ENCODE measurements around the gene TRAF4. TPM values are rescaled to one million over a fixed set of nuclear protein-coding genes. Genes with fewer than 3 reads are reported as not detected.
A peak's percentile ranks its signal among the peaks of the same experiment; 100 is the strongest.

Gene TRAF4
- total RNA-seq, 1 experiment from 2014 or later, result 40.7 TPM

DNA sequence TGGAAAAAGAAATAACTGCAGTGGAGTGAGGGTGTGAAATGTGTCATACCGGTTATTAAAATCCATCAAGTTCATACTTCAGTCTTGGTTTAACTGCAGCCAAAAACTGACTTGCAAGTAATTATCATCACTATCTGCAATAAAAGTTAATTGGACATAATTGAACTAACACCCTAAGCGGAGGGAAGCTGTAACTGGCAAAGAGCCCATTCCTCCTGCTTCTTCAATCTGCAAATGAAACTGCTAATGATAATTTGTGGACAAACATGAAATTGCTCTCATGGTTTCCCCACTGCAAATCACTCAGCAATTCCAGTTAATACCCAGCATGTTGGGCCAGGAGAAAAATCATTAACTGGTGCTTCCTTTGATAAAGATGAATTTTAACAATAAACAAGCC, 52.3 kb downstream of the TRAF4 start:
- Histone ChIP-seq H3K9me3 (ENCODE audit: low read length) (no peaks in the 10 kb centered on the region), H3K27ac (ENCODE audit: low read length) (peak overlapping the region; percentile 41), H3K9me2 (replicated peaks; ENCODE audit: insufficient read depth, low read length) (no peaks in the 10 kb centered on the region), H4K20me1 (ENCODE audit: insufficient read depth, low read depth, low read length) (no peaks in the 10 kb centered on the region), H3K27me3 (ENCODE audit: low read length) (no peaks in the 10 kb centered on the region), H3K9ac (ENCODE audit: low read length) (no peak overlapping the region), H3K79me2 (ENCODE audit: low read length) (peaks cover 86% of the 10 kb centered on the region), H3K36me3 (ENCODE audit: insufficient read depth, low read length) (no peaks in the 10 kb centered on the region), H2AFZ (ENCODE audit: low read length) (no peak overlapping the region), H3K4me2 (ENCODE audit: low read depth, low read length, poor library complexity, severe bottlenecking) (no peak overlapping the region), H3K4me3 (ENCODE audit: low read length) (no peak overlapping the region), H3K4me1 (ENCODE audit: low read length) (peaks cover 42% of the 10 kb centered on the region)
- no peak for DNase-seq

Small RNA genes within 50 kb of the gene (small RNA-seq; reads per million reads assigned to genes)
- gene SNORD42A, result not detected
- gene SNORD42B, result not detected
- not detected for gene SNORD4A
- not detected for gene SNORD4B

Other genes starting within 250 kb of the TRAF4 start
- gene FOXN1, start 237.7 kb upstream of the TRAF4 start, total RNA-seq (2014; rRNA removed; shearing (Covaris generic); ENCODE audit: low replicate concordance), result not detected in 2 replicates
- gene UNC119, start 191.4 kb upstream of the TRAF4 start, total RNA-seq (2014; rRNA removed; shearing (Covaris generic); ENCODE audit: low replicate concordance), result 34.0 and 70.2 TPM in 2 replicates
- gene PIGS, start 172.5 kb upstream of the TRAF4 start, total RNA-seq (2014; rRNA removed; shearing (Covaris generic); ENCODE audit: low replicate concordance), result 39.2 and 50.2 TPM in 2 replicates
- 309 and 552 TPM in 2 replicates for gene ALDOC, start 167.1 kb upstream of the TRAF4 start, total RNA-seq (2014; rRNA removed; shearing (Covaris generic); ENCODE audit: low replicate concordance)
- 51.0 and 58.1 TPM in 2 replicates for gene SPAG5, start 145.0 kb upstream of the TRAF4 start, total RNA-seq (2014; rRNA removed; shearing (Covaris generic); ENCODE audit: low replicate concordance)
- gene RSKR, start 129.8 kb upstream of the TRAF4 start, total RNA-seq (2014; rRNA removed; shearing (Covaris generic); ENCODE audit: low replicate concordance), result 25.5 and 33.5 TPM in 2 replicates
- gene BLTP2, start 98.9 kb upstream of the TRAF4 start, total RNA-seq (2014; rRNA removed; shearing (Covaris generic); ENCODE audit: low replicate concordance), result 133 and 152 TPM in 2 replicates
- gene SDF2, start 82.1 kb upstream of the TRAF4 start, total RNA-seq (2014; rRNA removed; shearing (Covaris generic); ENCODE audit: low replicate concordance), result 32.3 and 39.7 TPM in 2 replicates
- 91.5 and 109 TPM in 2 replicates for gene SUPT6H, start 81.8 kb upstream of the TRAF4 start, total RNA-seq (2014; rRNA removed; shearing (Covaris generic); ENCODE audit: low replicate concordance)
- gene PROCA1, start 32.1 kb upstream of the TRAF4 start, total RNA-seq (2014; rRNA removed; shearing (Covaris generic); ENCODE audit: low replicate concordance), result 2.7 and 7.3 TPM in 2 replicates
- gene RAB34, start 26.1 kb upstream of the TRAF4 start, total RNA-seq (2014; rRNA removed; shearing (Covaris generic); ENCODE audit: low replicate concordance), result not detected in 2 replicates
- 1,170 and 1,763 TPM in 2 replicates for gene RPL23A, start 24.0 kb upstream of the TRAF4 start, total RNA-seq (2014; rRNA removed; shearing (Covaris generic); ENCODE audit: low replicate concordance)
- 2.1 and 3.8 TPM in 2 replicates for gene TLCD1, start 17.8 kb upstream of the TRAF4 start, total RNA-seq (2014; rRNA removed; shearing (Covaris generic); ENCODE audit: low replicate concordance)
- gene NEK8, start 15.2 kb upstream of the TRAF4 start, total RNA-seq (2014; rRNA removed; shearing (Covaris generic); ENCODE audit: low replicate concordance), result 9.4 and 13.8 TPM in 2 replicates
- 8.0 and 9.6 TPM in 2 replicates for gene FAM222B, start 98.8 kb downstream of the TRAF4 start, total RNA-seq (2014; rRNA removed; shearing (Covaris generic); ENCODE audit: low replicate concordance)
- 19.5 and 46.2 TPM in 2 replicates for gene ERAL1, start 111.0 kb downstream of the TRAF4 start, total RNA-seq (2014; rRNA removed; shearing (Covaris generic); ENCODE audit: low replicate concordance)
- gene FLOT2, start 153.7 kb downstream of the TRAF4 start, total RNA-seq (2014; rRNA removed; shearing (Covaris generic); ENCODE audit: low replicate concordance), result 35.8 and 57.8 TPM in 2 replicates
- gene DHRS13, start 159.1 kb downstream of the TRAF4 start, total RNA-seq (2014; rRNA removed; shearing (Covaris generic); ENCODE audit: low replicate concordance), result 12.9 and 26.5 TPM in 2 replicates
- 38.3 and 44.6 TPM in 2 replicates for gene PHF12, start 207.5 kb downstream of the TRAF4 start, total RNA-seq (2014; rRNA removed; shearing (Covaris generic); ENCODE audit: low replicate concordance)